ENCODE measurements around the gene ICAM2.
A peak's percentile ranks its signal among the peaks of the same experiment; 100 is the strongest.
"Not testable (repeated sequence)": the region's sequence is repeated elsewhere in the genome, so short reads cannot be mapped to it uniquely, and the experiment has no call there.

Gene ICAM2

DNA sequence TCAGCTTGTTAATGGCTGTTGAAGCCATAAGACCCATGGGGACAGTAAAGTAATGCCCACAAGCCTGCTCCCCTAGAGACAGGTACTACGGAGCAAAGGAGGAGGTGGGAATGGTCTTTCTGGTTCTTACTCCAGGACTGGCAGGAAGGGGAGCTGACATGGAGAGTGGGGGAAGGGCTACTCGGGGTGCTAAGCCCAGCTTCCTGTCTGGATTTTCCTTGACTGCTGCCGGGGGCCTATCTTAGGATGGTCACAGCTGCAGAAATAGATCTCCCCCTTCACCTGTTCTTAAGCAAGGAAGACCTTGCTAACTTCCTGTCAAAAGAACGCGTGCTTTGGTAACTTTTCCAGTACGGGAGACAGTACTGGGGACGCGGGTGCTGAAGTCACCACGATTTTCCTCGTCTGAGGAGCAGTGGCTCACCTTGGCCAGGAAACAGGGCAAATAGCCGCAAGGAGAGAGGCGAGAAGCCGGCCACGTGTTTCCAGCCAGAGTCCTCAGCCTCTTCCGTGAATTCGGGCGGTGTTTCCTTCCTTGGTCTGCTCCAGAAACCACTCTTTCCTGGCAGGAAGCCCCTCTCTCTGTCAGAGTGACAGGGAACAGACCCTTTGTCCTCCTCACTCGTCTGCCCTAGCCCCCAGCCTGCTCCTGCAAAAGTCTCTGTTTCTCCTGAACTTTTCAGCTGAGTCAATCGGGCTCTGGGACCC, 22.9 kb downstream of the ICAM2 start:
- no peak for DNase-seq (ENCODE audit: low spot score)

DNA sequence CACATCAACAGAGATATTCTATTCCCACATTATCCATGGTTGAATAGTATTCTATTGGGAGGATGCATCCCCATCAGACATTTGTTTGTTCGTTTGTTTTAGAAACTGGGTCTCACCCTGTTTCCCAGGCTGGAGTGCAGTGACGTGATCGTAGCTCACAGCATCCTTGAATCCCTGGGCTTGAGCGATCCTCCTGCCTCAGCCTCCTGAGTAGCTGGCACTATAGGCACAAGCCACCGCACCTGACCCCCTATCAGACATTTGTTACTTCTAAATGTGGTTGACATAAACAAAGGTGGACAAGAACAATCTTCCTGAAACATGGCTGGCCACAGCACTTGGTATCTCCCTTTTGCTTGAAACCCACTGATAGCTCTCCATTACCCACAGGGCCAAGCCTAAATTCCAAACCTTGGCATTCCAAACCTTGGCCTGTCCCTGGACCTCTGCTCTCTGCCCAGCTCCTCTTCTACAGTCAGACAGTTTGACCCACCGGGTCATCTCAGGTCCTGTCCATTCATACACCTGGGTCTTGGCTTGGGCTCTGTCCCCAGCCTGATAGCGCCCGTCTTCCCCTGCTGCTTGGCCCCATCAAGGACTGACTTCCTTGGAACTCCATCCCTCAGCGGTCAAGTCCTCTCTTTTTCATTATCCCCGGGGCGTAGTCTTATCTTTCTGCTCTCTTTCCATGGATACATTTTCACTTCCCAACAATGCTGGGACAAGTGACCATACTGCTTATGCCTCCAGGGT, 23.8 kb downstream of the ICAM2 start:
- no peak for DNase-seq (ENCODE audit: low spot score)

DNA sequence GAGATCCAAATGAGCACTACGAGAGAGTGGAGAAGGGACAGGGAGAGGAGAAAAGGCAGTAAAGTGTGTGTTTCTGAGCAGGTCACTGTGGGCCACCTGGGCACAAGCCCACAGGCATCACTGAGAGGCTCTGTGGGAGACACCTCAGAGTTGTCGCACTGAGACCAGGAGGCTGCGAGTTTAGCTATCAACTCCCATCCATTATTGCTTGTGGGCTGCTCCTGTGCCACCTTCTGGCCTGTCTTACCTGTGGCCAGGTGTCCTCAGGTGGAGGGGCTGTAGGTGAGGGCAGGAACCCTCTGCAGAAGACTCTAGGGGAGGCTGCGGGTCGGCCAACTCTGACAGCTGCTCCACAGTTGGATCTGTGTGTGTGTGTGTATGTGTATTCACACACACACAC, 24.8 kb downstream of the ICAM2 start:
- DNase-seq (ENCODE audit: low spot score): no peak

DNA sequence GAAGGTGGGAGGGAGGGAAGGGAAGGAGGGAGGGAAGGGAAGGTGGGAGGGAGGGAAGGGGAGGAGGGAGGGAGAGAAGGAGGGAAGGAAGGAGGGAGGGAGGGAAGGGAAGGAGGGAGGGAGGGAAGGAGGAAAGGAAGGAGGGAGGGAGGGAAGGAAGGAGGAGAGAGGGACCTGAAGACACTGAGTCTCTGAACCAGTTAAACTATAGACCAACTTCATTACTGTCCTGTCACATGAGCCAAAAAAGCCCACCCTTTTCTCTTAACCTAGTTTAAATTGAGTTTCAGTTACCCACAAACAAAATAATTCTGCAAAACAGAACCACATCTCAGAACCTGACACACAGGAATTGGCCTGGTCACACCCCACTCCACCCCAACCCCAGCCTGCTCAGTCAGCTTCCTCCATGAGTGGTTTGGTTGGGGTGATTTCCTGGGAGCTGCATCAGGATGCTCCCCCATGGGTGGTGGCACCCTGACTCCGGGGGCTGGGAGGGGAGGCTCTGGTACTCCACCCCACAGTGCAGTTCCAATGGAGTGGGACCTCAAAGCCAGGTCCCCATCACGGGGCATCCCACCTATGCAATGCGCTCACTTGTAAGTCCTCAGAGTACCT, 27.0 kb downstream of the ICAM2 start:
- DNase-seq (ENCODE audit: low spot score): no peak

DNA sequence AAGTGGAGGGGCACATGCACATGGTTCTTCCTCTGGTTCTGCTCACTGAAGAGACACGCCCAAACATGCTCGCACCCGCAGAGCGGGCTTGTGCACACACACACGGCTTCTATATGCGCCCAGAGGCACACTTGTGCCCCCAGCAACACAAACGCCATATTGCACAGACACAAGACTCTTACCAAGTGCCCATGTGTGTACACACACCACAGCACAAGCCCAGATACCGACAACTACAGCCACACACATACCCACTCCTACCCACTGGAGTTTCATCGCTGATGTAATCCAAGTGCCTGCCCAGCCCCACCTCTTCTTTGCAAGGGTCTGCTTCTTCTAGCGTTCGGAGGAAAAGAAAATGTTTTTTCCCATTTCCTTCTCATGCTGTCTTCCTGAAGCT, 28.8 kb downstream of the ICAM2 start:
- DNase-seq (ENCODE audit: low spot score): no peak

DNA sequence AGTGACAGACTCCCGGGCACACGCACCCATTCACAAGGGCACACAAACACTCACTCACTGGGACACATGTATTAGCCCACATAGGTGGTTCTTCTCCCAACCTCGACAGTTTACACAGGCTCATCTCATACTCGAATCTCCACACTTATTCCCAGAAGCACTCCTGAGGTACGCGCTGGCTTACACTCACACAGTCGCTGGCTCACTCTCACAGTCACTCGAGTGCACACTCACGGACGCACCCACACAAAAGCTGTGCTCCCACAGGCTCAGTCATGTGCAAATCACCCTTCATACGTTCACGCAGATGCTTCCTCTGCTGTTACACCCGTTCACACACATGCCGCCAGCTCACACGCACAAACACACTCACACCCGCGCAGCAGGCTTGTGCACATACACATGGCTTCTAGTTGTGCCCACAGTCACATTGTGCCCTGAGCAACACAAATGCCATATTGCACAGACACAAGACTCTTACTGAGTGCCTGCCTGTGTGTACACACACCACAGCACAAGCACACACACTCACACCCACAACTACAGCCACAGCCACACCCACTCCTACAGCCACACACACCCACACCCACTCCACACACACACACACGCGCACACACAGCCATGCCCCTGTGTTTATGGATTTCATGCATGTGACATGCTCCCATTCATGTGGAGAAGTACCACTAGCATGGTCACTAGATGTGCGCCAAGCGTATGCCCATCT, 30.6 kb downstream of the ICAM2 start:
- no peak for DNase-seq (ENCODE audit: low spot score)

DNA sequence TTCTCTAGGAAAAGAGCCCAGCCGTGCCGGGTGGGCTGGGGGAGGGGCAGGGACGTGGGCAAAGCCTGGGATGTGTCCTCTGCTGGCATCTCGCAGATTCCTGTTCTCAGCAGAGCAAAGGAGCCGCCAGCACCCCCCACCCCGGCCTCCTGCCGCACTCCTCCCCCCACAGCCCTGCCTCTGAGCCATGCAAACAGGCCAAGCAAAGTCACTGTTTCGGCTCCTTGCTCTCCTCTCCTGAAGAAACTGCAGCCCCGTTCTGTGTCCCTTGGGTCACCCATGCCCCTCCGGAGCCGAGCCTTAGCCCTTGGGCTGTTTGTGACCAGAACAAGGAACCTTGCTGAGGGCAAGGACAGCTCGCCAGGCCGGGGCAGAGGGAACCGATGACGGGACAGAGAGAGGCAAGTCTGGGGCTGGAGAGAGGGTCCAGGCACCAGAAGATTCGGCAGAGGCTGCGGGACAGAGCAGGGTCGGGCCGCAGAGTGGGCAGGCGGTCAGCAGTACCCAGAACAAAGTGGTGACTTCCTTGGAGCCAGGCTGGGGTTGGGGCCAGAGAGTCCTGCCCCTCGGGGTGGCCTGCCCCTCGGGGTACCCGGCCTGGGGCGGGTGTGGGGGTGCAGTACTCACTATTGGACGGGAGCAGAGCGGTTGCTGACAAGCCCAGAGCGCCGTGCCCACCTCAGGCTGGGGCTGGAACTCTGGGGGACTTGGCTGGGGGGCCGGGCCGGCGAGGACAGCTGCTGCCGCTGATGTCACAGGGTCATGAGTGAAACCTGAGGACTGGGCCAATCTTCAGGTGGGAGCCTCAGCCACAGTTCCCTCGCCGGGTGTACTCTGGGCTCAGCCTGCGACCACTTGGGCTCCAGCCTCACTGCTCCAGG, 31.5 kb downstream of the ICAM2 start:
- no peak for DNase-seq (ENCODE audit: low spot score)

DNA sequence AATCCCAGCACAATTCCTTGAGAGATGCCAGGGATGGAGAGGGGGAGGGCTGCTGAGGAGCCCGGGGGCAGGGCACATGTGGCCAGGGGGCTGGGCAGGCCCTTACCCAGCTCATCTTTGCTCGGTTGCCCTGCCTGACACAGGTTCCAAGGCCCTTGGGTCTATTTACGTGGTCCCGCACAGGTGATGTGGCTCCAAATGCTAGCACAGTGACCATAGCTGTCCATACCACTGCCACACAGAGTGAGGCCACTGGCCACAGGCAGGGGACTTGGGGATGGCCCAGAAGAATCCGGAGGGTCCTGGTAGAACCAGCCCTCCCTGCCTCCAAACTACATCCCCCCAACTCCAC, 32.3 kb downstream of the ICAM2 start:
- no peak for DNase-seq (ENCODE audit: low spot score)

DNA sequence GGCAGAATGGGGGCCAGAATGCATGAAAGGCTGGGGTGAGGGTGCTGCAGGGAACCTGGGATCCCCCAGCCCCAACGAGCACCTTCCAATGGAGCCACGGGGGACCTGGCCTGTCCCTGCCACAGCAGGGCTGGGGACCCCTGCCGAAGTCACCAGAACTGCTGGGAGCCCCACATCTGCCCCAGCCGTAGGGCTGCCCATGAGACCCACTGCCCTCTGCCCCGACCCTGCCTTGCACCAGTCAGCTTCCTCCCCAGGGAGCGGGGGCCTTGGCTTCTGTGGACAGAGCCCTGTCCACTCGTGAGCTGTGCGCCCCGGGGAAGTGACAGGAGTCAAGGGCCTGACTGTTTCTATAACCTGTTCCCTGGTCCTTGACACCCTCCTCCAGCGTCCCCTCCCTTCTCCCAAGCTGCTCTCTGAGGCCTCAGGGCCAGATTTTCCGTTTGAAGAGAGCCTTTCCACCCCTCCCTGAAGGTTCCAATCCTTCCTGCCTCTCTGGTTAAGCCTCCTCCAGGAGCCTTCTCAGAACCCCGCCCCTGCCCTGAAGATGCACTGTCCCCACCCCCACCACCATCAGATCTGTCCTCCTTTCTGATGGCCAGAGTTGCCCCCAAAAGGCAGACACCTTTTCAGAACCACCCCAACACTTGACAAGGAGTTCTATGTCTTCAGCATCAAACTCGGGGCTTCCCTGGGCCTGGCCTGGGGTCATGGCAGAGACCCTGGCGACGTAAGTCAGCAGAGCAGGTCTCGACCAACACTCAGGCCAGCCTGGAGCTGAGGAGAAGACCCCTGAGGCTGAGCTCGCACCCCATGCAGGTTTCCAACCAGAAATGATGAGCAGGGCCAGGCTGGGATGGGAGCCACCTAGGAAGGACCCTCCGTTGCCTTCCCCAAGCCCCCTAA, 33.0 kb downstream of the ICAM2 start:
- DNase-seq (ENCODE audit: low spot score): no peak

DNA sequence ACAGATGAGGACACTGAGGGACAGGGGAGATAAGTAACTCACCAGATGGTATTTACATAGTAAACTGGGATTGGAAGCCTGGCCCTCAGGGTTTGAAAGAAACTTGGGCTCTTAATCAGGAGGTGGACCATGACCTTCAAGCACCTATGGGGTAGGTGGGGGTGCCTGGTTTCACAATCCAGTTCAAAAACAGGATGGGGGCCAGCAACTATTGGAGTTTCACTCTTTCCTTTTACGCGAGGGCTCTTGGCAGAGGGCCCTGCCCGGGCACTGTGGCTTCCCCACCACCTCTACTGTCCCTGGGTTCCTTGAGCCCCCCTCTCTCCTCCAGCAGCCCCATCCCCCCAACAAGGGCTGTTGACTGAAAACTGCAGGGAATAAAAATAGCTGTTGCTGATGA, 33.6 kb downstream of the ICAM2 start:
- no peak for DNase-seq (ENCODE audit: low spot score)

DNA sequence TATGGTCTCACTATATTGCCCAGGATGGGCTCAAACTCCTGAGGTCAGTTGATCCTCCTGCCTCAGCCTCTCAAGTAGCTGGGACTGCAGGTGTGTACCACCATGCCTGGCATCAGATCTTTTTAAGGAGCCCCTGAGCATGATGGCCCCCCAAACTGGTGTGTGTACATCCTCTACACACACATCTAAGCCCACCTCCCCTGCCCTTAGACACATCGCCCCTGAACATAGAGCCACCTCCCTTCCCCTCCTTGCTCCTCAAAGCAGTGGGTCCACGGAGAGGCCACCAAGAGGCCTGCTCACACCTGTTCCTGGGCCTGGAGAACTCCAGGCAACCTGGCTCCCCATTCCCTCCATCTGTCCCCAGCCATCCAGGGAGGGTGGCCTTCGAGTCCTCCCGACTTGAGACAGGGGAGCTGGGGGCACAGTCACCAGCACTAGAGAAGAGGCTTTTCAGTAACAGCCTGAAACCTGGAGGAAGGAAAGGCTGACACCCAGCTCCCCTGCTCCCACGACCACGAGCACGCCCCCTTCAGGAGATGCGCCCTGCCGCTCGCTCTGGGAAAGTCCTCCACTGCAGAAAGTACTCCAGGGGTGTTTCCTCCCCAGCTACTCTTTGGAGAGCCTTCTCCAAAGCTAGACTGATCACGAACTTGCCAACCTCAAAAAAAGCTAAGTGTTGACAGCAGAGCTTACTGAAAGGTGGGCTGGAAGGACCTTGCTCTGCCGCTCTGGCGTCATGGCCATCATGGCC, 34.9 kb downstream of the ICAM2 start:
- DNase-seq (ENCODE audit: low spot score): no peak

DNA sequence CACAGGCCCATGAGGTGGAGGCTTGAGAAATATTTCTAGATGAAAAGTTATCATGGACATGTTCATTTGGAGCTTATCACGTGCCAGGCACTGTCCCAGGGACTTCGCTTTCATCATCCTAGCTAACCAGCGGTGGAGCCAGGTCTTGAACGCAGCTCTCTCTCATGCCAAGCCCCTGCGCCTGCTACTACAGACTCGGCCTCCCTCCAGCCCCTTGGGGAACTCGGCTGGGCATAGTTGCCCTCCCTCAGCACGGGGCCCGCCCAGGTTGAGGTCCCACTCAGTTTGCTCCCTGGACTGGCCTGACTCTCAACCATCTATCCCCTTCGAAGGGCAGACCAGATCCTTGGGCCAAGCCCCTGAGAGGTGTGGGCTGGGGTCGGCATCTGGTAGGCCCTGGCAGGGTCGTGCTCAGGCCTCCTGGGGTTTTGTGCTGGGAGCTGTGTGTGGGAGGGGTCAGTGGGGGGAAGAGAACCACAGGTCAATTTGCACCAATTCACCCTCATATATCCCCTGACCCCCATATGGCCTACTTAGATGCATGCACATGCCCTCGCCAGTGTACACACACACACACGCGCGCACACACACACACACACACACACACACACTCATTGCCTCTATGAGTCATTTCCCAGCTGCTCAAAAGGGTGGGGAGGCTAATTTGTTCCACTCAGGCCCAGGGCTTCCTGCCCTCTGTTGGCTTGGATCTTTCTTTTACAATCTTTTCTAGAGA, 35.6 kb downstream of the ICAM2 start:
- peak; percentile 31 for DNase-seq (ENCODE audit: low spot score)

DNA sequence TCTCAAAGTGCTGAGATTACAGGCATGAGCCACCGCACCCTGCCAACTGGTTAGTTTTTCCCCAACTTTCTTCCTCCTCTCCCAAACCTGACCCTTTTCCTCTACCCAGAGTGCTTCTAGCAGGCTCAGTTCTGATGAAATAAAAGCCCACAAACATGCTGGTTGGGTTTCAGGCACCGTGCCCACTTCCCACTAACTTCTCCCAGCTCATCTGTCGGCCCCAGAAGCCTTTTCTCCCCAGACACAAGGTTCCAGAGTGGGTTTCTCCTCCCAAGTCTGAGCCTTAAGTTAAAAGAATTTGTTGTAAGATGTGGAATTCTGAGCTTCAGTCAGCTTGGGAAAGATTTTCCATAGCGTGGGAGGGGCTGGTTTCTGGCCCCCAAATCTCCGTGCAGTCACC, 36.2 kb downstream of the ICAM2 start:
- peak; percentile 70 for DNase-seq (ENCODE audit: low spot score)

DNA sequence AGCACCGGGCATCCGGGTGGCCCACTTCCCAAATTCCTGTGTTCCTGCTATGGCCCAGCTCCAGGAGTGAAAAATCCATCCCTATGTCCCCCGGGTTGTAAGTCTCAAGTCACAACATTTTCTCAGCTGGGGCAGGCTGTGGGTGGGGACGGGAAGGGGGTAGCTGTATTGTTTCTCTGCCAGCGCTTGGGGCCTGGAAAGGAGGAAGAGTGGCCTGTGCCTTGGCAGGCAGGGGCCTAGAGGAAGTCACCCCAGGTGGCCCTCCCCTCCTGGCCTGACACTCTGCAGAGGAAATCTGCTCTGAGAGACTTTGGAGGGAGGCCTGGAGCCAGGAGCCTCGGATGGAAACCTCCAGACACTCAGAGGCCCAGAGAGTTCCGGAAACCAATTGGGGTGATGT, 37.1 kb downstream of the ICAM2 start:
- peak; percentile 38 for DNase-seq (ENCODE audit: low spot score)

DNA sequence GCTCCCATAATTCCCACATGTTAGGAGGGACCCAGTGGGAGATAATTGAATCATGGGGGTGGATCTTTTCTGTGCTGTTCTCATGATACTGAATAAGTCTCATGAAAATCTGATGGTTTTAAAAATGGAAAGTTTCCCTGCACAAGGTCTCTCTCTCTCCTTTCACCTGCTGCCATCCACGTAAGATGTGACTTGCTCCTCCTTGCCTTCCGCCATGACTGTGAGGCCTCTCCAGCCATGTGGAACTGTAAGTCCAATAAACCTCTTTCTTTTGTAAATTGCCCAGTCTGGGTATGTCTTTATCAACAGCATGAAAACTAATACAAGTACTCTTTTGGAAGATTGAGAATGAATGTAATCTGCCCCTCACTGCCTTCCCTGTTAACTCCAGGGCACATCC, 37.8 kb downstream of the ICAM2 start:
- not testable (repeated sequence) for DNase-seq (ENCODE audit: low spot score)

DNA sequence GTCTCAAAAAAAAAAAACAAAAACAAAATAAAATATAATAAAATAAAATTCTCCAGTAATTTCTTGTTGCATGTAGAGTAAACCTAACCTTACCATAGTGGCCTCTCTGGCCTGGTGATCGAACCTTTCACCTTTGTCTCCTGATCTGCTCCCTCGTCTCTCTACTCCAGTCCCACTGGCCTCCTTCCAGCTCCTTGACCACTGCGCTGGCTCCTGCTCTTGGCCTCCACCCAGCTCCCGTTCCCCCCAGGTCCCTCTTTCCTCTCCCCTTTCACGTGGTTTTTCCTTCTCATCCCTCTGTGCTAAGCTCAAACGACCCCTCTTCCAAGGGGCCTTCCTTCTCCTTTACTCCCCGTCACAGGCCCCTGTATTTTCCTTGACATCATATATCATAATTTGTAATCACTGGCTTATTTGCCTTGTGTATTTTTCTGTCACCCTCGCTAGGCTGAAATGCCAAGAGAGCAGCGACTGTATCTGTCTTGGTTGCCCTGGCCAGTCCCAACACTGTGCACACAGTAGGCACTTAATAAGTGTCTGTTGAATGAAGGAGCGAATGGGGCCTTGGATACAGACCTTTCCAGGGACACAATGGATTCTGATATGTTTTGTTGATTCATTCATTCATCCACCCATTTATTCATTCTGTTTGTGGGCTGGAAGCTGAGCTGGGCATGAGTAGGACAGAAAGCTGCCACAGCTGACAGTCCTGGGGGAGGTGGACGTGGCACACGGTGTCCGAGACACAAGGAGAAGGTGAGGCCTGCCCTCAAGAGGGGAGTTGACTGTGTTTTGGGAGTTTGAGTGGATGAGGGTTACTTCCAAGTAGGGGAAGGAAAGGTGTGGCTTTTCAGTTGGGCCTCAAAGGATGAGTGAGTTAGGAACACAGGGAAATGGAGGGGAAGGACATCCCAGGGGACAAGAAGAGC, 41.9 kb downstream of the ICAM2 start:
- no peak for DNase-seq (ENCODE audit: low spot score)

DNA sequence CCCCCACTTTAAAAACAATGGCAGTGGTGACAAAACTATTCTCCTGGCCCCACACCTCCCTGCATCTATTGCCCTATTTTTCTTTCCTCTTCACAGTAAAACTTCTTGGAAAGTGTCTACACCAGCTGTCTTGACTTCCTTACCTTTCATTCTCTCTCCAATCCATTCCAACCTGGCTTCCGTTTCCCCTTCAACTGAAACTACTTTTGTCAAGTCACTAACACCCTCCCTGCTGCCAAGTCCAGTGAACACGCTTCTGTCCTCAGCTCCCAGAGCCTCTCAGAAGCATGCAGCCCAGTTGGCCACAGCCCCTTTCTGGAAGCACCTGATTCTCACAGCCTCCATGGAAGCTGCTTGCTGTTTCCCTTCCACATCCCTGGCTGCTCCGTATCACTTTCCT, 43.7 kb downstream of the ICAM2 start:
- DNase-seq (ENCODE audit: low spot score): no peak

DNA sequence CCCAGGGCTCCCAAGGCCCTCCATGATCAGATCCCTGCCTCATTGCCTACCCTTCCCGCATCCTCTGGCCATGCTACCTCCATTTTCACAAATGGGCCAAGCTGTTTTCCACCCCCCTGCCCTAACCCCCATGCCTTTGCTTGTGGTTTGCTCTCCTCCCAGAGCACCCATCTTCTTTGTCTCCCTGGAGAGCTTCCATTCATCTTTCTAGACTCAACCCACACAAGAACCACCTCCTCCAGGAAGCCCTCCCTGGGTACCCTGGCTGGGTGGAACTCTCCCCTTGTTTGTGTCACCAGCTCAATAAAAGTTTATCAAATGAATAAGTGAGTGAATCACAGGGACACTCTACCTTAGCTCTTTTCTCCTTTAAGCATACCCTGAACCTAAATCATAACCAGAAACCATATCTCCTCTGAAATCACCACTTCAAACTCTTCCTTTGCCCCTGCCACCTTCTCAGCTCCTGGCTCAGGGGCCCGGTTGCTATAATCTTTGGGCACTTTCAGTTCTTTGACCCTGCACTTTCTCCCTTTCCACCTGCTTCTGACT, 44.8 kb downstream of the ICAM2 start:
- no peak for DNase-seq (ENCODE audit: low spot score)
